Diencephalon (tissue), 1 donor: Measurements from ENCODE around the gene SLC22A16. TPM values are rescaled to one million over a fixed set of nuclear protein-coding genes. Genes with fewer than 3 reads are reported as not detected.

Experiments
- total RNA-seq: library from RNA; depleted of rRNA; stranded (reverse); fragments of >200 nt; gene quantifications from one replicate; pipeline ENCODE4 v1.2.3, GENCODE V29; 2014

Gene SLC22A16
- not detected for total RNA-seq

DNA sequence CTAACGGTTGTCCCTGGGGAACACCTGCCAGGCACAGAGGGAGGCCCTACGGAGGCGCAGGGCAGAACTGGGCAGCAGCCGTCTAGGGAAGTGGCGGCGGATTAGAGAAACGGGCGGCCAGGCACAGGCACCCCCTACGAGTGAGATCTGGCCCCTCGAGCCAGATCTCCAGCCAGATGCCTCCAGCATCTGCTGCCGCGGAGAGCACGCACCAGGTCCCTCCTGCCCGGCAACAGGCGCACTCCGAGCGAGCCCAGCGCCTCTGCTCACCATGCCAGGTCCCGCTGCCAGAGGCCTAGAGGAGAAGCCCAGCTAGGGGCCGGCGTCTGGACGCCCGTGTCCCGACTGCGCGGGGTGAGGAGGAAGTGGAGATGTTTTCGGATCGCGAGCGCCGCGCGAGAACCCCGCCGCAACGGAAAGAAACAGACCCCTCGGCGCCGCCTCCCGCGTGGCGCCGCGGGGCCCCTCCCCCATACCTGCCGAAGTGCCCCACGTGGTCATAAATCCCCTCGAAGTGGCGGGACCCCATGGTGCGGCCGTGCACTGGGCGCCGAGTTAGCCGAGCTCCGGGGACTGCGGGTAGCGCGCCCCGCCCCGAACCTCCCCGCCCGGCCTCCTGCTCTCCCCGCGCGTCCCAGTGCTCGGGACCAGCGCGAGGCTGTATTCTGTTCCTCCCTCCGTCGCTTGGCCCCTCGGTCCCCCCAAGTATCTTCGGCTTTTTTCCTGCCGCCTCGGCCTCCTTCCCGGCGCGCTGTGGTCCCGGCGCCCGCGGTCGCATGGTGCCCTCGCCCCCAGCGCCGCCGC lies at the start of gene SLC22A16:
SLC22A16 (minus strand) TSS at position 568 of the 804 bp plus-strand sequence; CDS start at position 529, 39 bp downstream.

GRCh38 chr6:110415086-110415916 lies 61.1 kb downstream of the SLC22A16 start, which contains the start of gene DDO:
Gene DDO (minus strand): TSS chr6:110415575. CDS start chr6:110413462, 2,113 bp downstream.

Other genes with a start within 250 kb of the SLC22A16 start
- 2.8 TPM for gene METTL24, start 118.3 kb downstream of the SLC22A16 start, total RNA-seq
- gene DDO, start 61.0 kb downstream of the SLC22A16 start, total RNA-seq, result 1.8 TPM